ENCODE data around the gene VANGL1. TPM values are rescaled to one million over a fixed set of nuclear protein-coding genes. Genes with fewer than 3 reads are reported as not detected.

VANGL1 gene
- total RNA-seq, 1 donor from 2014 or later = 16.3 TPM

- DNase-seq = no peak
Measured at GRCh38 chr1:115705085-115705951, 63.5 kb downstream of the VANGL1 start.

- DNase-seq = no peak
Measured at GRCh38 chr1:115705963-115706362, 64.2 kb downstream of the VANGL1 start.

GRCh38 chr1:115706587-115707425 lies 65.0 kb downstream of the VANGL1 start:
- DNase-seq = peak; percentile 71

GRCh38 chr1:115710859-115711624 lies 69.3 kb downstream of the VANGL1 start:
- no peak for DNase-seq

GRCh38 chr1:115712911-115713609 lies 71.3 kb downstream of the VANGL1 start:
- DNase-seq = no peak

GRCh38 chr1:115713906-115714305 lies 72.1 kb downstream of the VANGL1 start:
- DNase-seq = no peak

- DNase-seq = no peak
Measured at GRCh38 chr1:115714572-115715141, 72.9 kb downstream of the VANGL1 start.

GRCh38 chr1:115717541-115717940 lies 75.8 kb downstream of the VANGL1 start:
- peak; percentile 43 for DNase-seq

GRCh38 chr1:115718011-115718754 lies 76.4 kb downstream of the VANGL1 start:
- no peak for DNase-seq

- no peak for DNase-seq
Measured at GRCh38 chr1:115719285-115719684, 77.5 kb downstream of the VANGL1 start.

DNA sequence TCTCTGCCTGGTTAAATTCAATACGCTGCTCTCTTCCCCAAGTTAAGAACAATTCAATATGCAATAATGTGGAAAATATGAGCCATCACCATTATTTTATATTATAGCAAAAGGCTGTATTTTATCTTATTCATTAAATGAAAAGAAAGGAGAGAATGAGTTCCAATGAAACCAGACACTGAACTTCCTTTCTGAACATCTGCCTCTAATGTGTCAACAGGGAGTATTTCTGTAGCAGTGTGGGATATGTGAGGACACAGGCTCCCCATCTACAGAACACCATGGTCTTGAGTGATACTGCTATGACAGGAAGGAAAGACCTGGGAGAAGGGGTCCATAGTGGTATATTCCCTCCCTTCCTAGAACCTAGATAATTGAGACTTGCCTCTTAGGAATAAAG lies 80.5 kb downstream of the VANGL1 start:
- DNase-seq = no peak

- DNase-seq = no peak
Measured at GRCh38 chr1:115723756-115724155, 82.0 kb downstream of the VANGL1 start.

- DNase-seq = peak; percentile 4
Measured at GRCh38 chr1:115725600-115725999, 83.8 kb downstream of the VANGL1 start.

- no peak for DNase-seq
Measured at GRCh38 chr1:115726161-115726560, 84.4 kb downstream of the VANGL1 start.

DNA sequence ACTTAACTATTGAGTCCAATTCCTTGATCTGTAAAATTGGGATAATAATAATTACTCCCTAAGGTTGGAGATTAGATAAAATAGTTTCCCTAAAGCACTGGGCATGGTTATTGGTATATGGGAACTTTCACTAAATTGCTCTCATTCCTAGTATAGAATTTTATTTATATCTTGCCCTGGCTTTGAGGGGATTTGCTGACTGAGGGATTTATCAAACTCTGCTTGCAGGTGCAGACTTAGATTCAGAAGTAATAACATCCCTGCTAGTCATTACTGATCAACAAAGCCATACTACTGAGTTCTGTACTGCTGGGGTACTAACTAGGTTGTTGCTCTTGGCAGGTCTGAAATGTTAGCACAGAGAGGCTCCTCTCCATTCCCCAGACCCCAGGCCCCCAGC lies 84.8 kb downstream of the VANGL1 start:
- DNase-seq = no peak

- no peak for DNase-seq
Measured at GRCh38 chr1:115727706-115728249, 86.0 kb downstream of the VANGL1 start.

GRCh38 chr1:115728341-115728740 lies 86.6 kb downstream of the VANGL1 start:
- DNase-seq = no peak

DNA sequence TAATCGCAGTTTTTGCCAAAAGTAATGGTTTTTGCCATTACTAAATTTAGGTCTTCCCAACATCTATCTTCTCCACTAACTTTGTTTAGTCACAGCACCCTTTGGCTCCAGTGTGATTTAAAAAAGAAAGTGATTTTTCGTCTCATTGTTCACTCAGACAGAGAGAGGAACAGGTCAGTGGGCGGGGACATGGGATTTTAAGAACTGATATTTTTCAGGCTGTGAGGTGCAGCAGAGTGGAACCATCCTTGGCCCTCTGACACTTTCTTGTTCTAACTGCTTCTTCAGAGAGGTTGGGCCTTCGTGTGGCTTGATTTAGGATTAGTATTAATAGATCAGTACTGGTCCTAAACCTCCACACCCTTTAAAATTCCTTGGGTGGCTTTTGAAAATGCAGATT lies 88.0 kb downstream of the VANGL1 start:
- no peak for DNase-seq

GRCh38 chr1:115732316-115732715 lies 90.5 kb downstream of the VANGL1 start:
- DNase-seq = no peak

GRCh38 chr1:115740811-115741210 lies 99.0 kb downstream of the VANGL1 start:
- no peak for DNase-seq
